ENCODE results near the gene EMID1. TPM values are rescaled to one million over a fixed set of nuclear protein-coding genes. Genes with fewer than 3 reads are reported as not detected.

EMID1 gene
- total RNA-seq, 1 experiment from 2014 or later: 6.1 TPM

- ATAC-seq (peak; percentile 40; the same call in 1 of the 2 replicates), DNase-seq (ENCODE audit: low spot score) (no peak)
- no peak overlapping the region for H3K4me3 Mint-ChIP-seq
- peaks cover 97% of the 10 kb centered on the region for H3K36me3 Mint-ChIP-seq
- no peaks in the 10 kb centered on the region for H3K9me3 Mint-ChIP-seq
- TF ChIP-seq NR1H2 (CRISPR knock-in tag; IDR thresholded peaks at IDR 0.05) (no peak), ZNF425 (CRISPR knock-in tag; conservative IDR thresholded peaks at IDR 0.05) (no peak), MYBL2 (CRISPR knock-in tag; IDR thresholded peaks at IDR 0.05) (no peak), ZNF281 (CRISPR knock-in tag; IDR thresholded peaks at IDR 0.05) (no peak), MAX (CRISPR knock-in tag; IDR thresholded peaks at IDR 0.05) (no peak), AFF4 (CRISPR knock-in tag; IDR thresholded peaks at IDR 0.05; ENCODE audit: borderline replicate concordance) (no peak), ZNF232 (CRISPR knock-in tag; IDR thresholded peaks at IDR 0.05) (no peak), E2F5 (CRISPR knock-in tag; IDR thresholded peaks at IDR 0.05) (no peak), MXD4 (CRISPR knock-in tag; IDR thresholded peaks at IDR 0.05; ENCODE audit: borderline replicate concordance) (no peak), SP1 (CRISPR knock-in tag; conservative IDR thresholded peaks at IDR 0.05) (no peak), IRF2 (CRISPR knock-in tag; IDR thresholded peaks at IDR 0.05; ENCODE audit: borderline replicate concordance, low read depth) (no peak), ZNF121 (CRISPR knock-in tag; IDR thresholded peaks at IDR 0.05) (no peak), STAT6 (CRISPR knock-in tag; conservative IDR thresholded peaks at IDR 0.05; ENCODE audit: low read depth) (no peak), ZNF671 (CRISPR knock-in tag; IDR thresholded peaks at IDR 0.05) (no peak), CREM (CRISPR knock-in tag; IDR thresholded peaks at IDR 0.05) (no peak)
- CTCF ChIA-PET: interaction anchor here (0.5 to 1.1 kb wide), 2 partner anchors 10 to 22 kb away, joined by 3 to 5 read pairs; no protein-coding TSS in a partner anchor
- no peaks in the 10 kb centered on the region for H3K4me1 Mint-ChIP-seq
- POLR2A ChIA-PET: no interaction called here
- H3K27ac Mint-ChIP-seq: no peak overlapping the region; the same call in 1 of the 2 replicates
- no peaks in the 10 kb centered on the region for H3K27me3 Mint-ChIP-seq (ENCODE audit: low read depth)
Measured at GRCh38 chr22:29291215-29291614, 85.5 kb downstream of the EMID1 start.

Data from WTC11 (cell line).